Superior temporal gyrus (tissue), 1 donor: ENCODE data around the gene GJA1.

Experiments
- DNase-seq: peaks from one replicate; pipeline ENCODE4 v3.0.0-alpha.2; 2016; ENCODE audit errors: extremely low spot score

The GJA1 gene

DNA sequence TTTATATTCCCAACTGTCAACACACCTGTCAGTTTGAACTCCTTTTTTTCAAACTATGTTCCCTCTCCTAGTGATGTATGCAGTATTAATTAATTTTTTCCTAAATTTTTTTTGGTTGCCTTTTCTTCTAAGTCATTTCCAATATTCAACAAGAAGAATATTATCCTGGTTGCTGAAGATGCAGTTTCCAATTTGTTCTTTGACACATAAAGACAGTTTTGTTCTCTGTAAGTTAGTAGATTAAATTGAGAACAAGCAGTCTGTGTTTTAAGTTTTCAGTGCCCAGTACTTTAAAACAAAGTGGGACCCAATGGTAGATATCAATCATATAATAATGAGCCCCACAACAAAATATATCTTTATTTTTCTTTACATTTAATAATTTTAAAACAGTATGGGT is 47.3 kb downstream of the GJA1 start:
- DNase-seq, result no peak

DNA sequence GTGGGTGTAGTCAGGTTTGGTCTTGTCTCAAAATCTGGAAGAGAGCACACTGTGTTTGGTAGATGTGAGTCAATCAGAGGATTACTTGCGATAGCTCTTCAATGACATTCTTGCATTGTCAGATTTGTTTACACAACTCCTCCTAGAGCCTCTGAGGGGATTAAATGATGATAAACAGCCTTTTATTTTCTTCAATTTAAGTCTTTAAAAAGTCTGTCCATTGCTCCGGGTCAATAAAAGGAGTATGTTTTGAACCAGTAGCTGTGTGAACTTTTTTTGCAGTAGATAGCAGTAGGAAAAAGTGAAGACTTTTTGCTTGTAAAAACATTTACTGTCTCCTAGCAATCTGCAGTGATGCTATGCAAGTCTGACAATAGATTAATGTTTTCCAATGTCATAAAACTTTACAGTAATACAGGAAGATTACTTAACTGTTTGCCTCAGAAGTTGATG is 49.9 kb downstream of the GJA1 start:
- DNase-seq, result no peak

DNA sequence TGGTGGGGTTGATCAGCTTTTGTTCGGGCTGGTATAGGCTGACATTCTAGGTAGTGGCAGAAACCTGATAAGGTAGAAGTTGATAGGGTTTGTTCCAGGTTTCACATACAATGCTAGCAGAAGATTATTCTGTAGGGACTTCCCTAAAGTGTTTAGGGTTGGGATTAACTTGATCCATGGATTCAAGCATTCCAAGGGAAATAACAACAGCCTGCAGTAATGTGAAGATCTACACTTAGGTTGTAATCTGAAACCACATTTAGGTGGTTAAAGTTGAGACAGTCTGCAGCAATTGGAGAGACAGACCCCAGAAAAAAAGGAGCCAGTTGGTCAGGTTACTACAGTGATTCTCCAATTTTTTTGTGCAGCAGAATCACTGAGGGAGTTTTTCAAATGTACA is 56.1 kb downstream of the GJA1 start:
- DNase-seq, result no peak

DNA sequence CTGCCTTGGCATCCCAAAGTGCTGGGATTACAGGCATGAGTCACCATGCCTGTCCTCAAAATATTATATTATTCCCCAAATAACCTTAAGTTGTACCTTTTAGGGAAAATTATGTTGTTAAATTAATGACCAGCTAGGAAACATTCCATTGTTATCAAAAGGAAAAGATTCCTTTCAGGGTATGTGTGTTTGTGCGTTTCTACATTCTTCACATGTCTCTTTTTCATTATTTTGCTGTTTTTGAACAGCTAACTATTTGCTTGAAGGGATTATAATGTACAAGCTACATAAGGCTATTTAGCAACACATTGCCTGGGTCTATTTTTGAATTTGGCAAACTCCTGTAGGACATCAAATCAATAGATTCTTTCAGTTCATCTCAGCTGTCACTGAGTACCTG is 57.1 kb downstream of the GJA1 start:
- DNase-seq, result no peak

DNA sequence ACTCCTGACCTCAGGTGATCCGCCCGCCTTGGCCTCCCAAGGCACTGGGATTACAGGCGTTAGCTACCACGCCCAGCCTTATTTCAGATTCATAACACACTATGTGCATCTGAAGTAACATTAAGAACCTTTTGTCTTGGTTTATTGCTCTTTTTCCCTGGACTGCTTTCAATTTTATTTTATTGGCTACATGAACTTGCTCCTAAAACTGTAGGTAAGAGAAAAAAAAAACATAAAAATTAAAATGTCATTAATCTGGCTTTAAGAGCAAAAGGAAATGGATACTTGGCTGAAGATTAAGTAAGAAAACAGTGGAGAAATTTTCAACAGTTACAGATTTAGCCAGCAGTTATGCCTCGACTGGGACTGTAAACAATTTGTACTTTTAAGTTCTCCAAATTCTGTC is 62.5 kb downstream of the GJA1 start:
- DNase-seq, result no peak

DNA sequence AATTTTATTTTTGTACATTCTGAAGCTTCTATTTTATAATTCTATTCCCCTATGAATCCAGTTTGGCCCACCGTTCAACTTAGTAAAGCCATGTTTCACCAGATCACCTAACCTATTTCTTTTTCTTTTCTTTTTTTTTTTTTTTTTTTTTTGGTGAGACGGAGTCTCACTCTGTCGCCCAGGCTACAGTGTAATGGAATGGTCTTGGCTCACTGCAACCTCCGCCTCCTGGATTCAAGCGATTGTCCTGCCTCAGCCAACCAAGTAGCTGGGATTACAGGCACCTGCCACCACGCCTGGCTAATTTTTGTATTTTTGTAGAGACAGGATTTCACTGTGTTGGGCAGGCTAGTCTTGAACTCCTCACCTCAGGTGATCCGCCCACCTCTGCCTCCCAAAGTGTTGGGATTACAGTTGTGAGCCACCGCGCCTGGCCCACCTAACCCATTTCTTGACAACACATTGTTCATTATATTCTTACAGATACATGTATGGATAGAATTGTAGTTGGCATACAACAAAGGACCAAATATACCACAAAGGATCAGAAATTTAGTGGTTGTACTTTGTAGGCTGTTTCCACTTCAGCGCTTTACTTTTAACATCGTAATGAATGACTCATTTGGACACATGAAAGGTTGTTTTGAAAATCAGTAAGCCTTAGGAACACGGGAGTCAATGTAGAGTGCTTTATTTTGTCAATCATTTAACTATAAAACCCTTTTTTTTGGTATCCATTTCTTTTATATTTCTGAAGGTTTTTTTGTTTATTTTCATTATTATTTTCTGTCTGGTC is 63.2 kb downstream of the GJA1 start:
- no peak for DNase-seq
